Stimulated activated memory B cell treated with anti-CD40 and anti-IgM and Interleukin-4, amounts not matched to agents 10 μg/mL and 1 μg/mL and 100 μg/mL, for 72 hours (primary cell): ENCODE data around the gene LRP8.

Experiments
- ATAC-seq: fragments of 150-1000 bp; cut with Tn5 transposase; 2 replicates; pipeline ENCODE4 v1.10.0; 2021
- H3K27ac Mint-ChIP-seq: one replicate; pipeline ENCODE4 v1.8.0; 2022; ENCODE audit warnings: mild to moderate bottlenecking, mixed read lengths
- H3K27me3 Mint-ChIP-seq: one replicate; pipeline ENCODE4 v1.8.0; 2022; ENCODE audit warnings: mixed read lengths
- H3K36me3 Mint-ChIP-seq: one replicate; pipeline ENCODE4 v1.8.0; 2022; ENCODE audit warnings: mixed read lengths
- H3K4me1 Mint-ChIP-seq: one replicate; pipeline ENCODE4 v1.8.0; 2022; ENCODE audit warnings: mixed read lengths
- H3K4me3 Mint-ChIP-seq: one replicate; pipeline ENCODE4 v1.8.0; 2022; ENCODE audit warnings: mild to moderate bottlenecking, moderate library complexity, mixed read lengths
- H3K9me3 Mint-ChIP-seq: one replicate; pipeline ENCODE4 v1.8.0; 2022; ENCODE audit warnings: mixed read lengths

LRP8 gene

GRCh38 chr1:53348486-53349368 is 20.9 kb upstream of the LRP8 start:
- no peaks in the 10 kb centered on the region for H3K36me3 Mint-ChIP-seq
- H3K9me3 Mint-ChIP-seq, result no peaks in the 10 kb centered on the region
- H3K27ac Mint-ChIP-seq, result no peak overlapping the region
- no peaks in the 10 kb centered on the region for H3K27me3 Mint-ChIP-seq
- no peak overlapping the region for H3K4me3 Mint-ChIP-seq
- H3K4me1 Mint-ChIP-seq, result peaks cover 8% of the 10 kb centered on the region
- no peak for ATAC-seq

GRCh38 chr1:53346814-53347176 is 18.9 kb upstream of the LRP8 start:
- H3K4me3 Mint-ChIP-seq, result no peak overlapping the region
- H3K27ac Mint-ChIP-seq, result no peak overlapping the region
- no peak for ATAC-seq
- no peaks in the 10 kb centered on the region for H3K36me3 Mint-ChIP-seq
- no peaks in the 10 kb centered on the region for H3K9me3 Mint-ChIP-seq
- H3K27me3 Mint-ChIP-seq, result no peaks in the 10 kb centered on the region
- peaks cover 8% of the 10 kb centered on the region for H3K4me1 Mint-ChIP-seq

GRCh38 chr1:53345996-53346813 is 18.3 kb upstream of the LRP8 start:
- no peak for ATAC-seq
- H3K27ac Mint-ChIP-seq, result no peak overlapping the region
- peaks cover 1% of the 10 kb centered on the region for H3K9me3 Mint-ChIP-seq
- H3K36me3 Mint-ChIP-seq, result peaks cover 5% of the 10 kb centered on the region
- no peak overlapping the region for H3K4me3 Mint-ChIP-seq
- no peaks in the 10 kb centered on the region for H3K27me3 Mint-ChIP-seq
- H3K4me1 Mint-ChIP-seq, result peaks cover 11% of the 10 kb centered on the region

- Mint-ChIP-seq H3K4me1 (peaks cover 11% of the 10 kb centered on the region), H3K27ac (peak overlapping the region; percentile 5), H3K9me3 (peaks cover 3% of the 10 kb centered on the region), H3K36me3 (peaks cover 7% of the 10 kb centered on the region), H3K4me3 (no peak overlapping the region), H3K27me3 (no peaks in the 10 kb centered on the region)
- peak; percentile 95 for ATAC-seq
Measured at GRCh38 chr1:53344921-53345838, 17.3 kb upstream of the LRP8 start.

- no peak for ATAC-seq
- Mint-ChIP-seq H3K27me3 (no peaks in the 10 kb centered on the region), H3K9me3 (peaks cover 3% of the 10 kb centered on the region), H3K4me3 (no peak overlapping the region), H3K27ac (peak overlapping the region; percentile 5), H3K36me3 (peaks cover 12% of the 10 kb centered on the region), H3K4me1 (peaks cover 11% of the 10 kb centered on the region)
Measured at GRCh38 chr1:53343831-53344668, 16.2 kb upstream of the LRP8 start.

- Mint-ChIP-seq H3K9me3 (peaks cover 3% of the 10 kb centered on the region), H3K27me3 (no peaks in the 10 kb centered on the region), H3K27ac (no peak overlapping the region), H3K4me3 (no peak overlapping the region), H3K36me3 (peaks cover 16% of the 10 kb centered on the region), H3K4me1 (peaks cover 11% of the 10 kb centered on the region)
- ATAC-seq, result no peak
Measured at GRCh38 chr1:53342735-53343470, 15.0 kb upstream of the LRP8 start.

- Mint-ChIP-seq H3K9me3 (peaks cover 3% of the 10 kb centered on the region), H3K36me3 (peaks cover 22% of the 10 kb centered on the region), H3K4me3 (no peak overlapping the region), H3K4me1 (peaks cover 11% of the 10 kb centered on the region), H3K27ac (no peak overlapping the region), H3K27me3 (no peaks in the 10 kb centered on the region)
- no peak for ATAC-seq
Measured at GRCh38 chr1:53341961-53342707, 14.3 kb upstream of the LRP8 start.

GRCh38 chr1:53341521-53341895 is 13.6 kb upstream of the LRP8 start:
- Mint-ChIP-seq H3K4me1 (peaks cover 11% of the 10 kb centered on the region), H3K27ac (no peak overlapping the region), H3K9me3 (peaks cover 3% of the 10 kb centered on the region), H3K27me3 (no peaks in the 10 kb centered on the region), H3K4me3 (no peak overlapping the region), H3K36me3 (peaks cover 23% of the 10 kb centered on the region)
- ATAC-seq, result no peak

- Mint-ChIP-seq H3K4me1 (peaks cover 14% of the 10 kb centered on the region), H3K27ac (no peak overlapping the region), H3K36me3 (peaks cover 29% of the 10 kb centered on the region), H3K27me3 (no peaks in the 10 kb centered on the region), H3K4me3 (no peak overlapping the region), H3K9me3 (peaks cover 3% of the 10 kb centered on the region)
- no peak for ATAC-seq
Measured at GRCh38 chr1:53340660-53341520, 13.0 kb upstream of the LRP8 start.

GRCh38 chr1:53339736-53340635 is 12.1 kb upstream of the LRP8 start:
- H3K27me3 Mint-ChIP-seq, result no peaks in the 10 kb centered on the region
- peaks cover 3% of the 10 kb centered on the region for H3K9me3 Mint-ChIP-seq
- ATAC-seq, result no peak
- H3K4me3 Mint-ChIP-seq, result no peak overlapping the region
- no peak overlapping the region for H3K27ac Mint-ChIP-seq
- H3K4me1 Mint-ChIP-seq, result peaks cover 16% of the 10 kb centered on the region
- peaks cover 33% of the 10 kb centered on the region for H3K36me3 Mint-ChIP-seq

GRCh38 chr1:53338423-53338822 is 10.6 kb upstream of the LRP8 start:
- Mint-ChIP-seq H3K9me3 (peaks cover 3% of the 10 kb centered on the region), H3K4me3 (no peak overlapping the region), H3K36me3 (peaks cover 33% of the 10 kb centered on the region), H3K27ac (no peak overlapping the region), H3K4me1 (peaks cover 22% of the 10 kb centered on the region), H3K27me3 (no peaks in the 10 kb centered on the region)
- no peak for ATAC-seq

GRCh38 chr1:53337499-53337898 is 9.6 kb upstream of the LRP8 start:
- no peak overlapping the region for H3K4me3 Mint-ChIP-seq
- peaks cover 22% of the 10 kb centered on the region for H3K4me1 Mint-ChIP-seq
- H3K27ac Mint-ChIP-seq, result no peak overlapping the region
- ATAC-seq, result no peak
- H3K27me3 Mint-ChIP-seq, result no peaks in the 10 kb centered on the region
- H3K9me3 Mint-ChIP-seq, result peaks cover 3% of the 10 kb centered on the region
- H3K36me3 Mint-ChIP-seq, result peaks cover 34% of the 10 kb centered on the region
